Stomach (tissue), 9 donors: ENCODE data around the gene MDH1B. TPM values are rescaled to one million over a fixed set of nuclear protein-coding genes. Genes with fewer than 3 reads are reported as not detected.

Experiments used
- DNase-seq, 2 donors: peaks; one replicate each; pipeline versions ENCODE4 v3.0.0 to v3.0.0-alpha.2; 2013 to 2019
- H3K27ac ChIP-seq, 5 donors: fragments of 200-600 bp in 4 of 5; sonication (generic) in 4 of 5; one replicate each; pipeline ENCODE4 v1.5.1; 2013 to 2019; ENCODE audit warnings: mild to moderate bottlenecking in 1 of 5, moderate library complexity in 1 of 5
- H3K27me3 ChIP-seq, 3 donors: fragments of 200-600 bp; sonication (generic); one replicate each; pipeline ENCODE4 v1.5.1; 2017 to 2019; ENCODE audit warnings: mixed run types in 1 of 3
- H3K36me3 ChIP-seq, 4 donors: fragments of 200-600 bp; sonication (generic); 1 replicate in 3 of 4; 2 replicates in 1 of 4; pipeline ENCODE4 v1.5.1; 2016 to 2019
- H3K4me1 ChIP-seq, 4 donors: fragments of 200-600 bp; sonication (generic); one replicate each; pipeline ENCODE4 v1.5.1; 2016 to 2019
- H3K4me3 ChIP-seq, 4 donors: fragments of 200-600 bp; sonication (generic) in 3 of 4; one replicate each; pipeline ENCODE4 v1.5.1; 2016 to 2019; ENCODE audit warnings: mild to moderate bottlenecking in 1 of 4
- H3K9me3 ChIP-seq, 4 donors: fragments of 200-600 bp; sonication (generic); one replicate each; pipeline ENCODE4 v1.5.1; 2016 to 2019
- EP300 ChIP-seq: sonication (generic); formaldehyde crosslinking; IDR thresholded peaks from one replicate; pipeline ENCODE4 v1.6.1; 2017; ENCODE audit warnings: antibody characterized with exemption
- POLR2A ChIP-seq, 4 donors: fragments of 450-650 bp; IDR thresholded peaks; one replicate each; pipeline ENCODE4 v1.6.1; 2016; ENCODE audit warnings: antibody characterized with exemption in 4 of 4, control low read depth in 2 of 4, mild to moderate bottlenecking in 1 of 4, moderate library complexity in 1 of 4
- POLR2AphosphoS5 ChIP-seq, 3 donors: sonication (generic); formaldehyde crosslinking; IDR thresholded peaks; one replicate each; pipeline ENCODE4 v1.6.1; 2016; ENCODE audit warnings: antibody characterized with exemption in 3 of 3
- WGBS, 5 donors: extraction: QIAGEN DNeasy Blood & Tissue Kit in 3 of 5; methylation state at CpG; one replicate each; pipeline versions ENCODE4 v1.1.5 to v1.1.7; 2013 to 2018; 5-methylcytosine and 5-hydroxymethylcytosine counted together
- intact Hi-C: fragments of 100-400 bp; cut with DNase I; formaldehyde crosslinking; loops from one replicate; pipeline ENCODE4 v1.15.1; 2023; ENCODE audit warnings: low total_unique reads
- polyA plus RNA-seq, 3 donors: library from polyadenylated mRNA; stranded (reverse); fragments of 200-250 nt; gene quantifications; one replicate each; pipeline ENCODE4 v1.2.3, GENCODE V29; 2013
- total RNA-seq, 5 donors: library from RNA; depleted of rRNA; stranded (reverse); fragments of >200 nt; gene quantifications; one replicate each; pipeline versions ENCODE4 v1.1.0 to v1.2.3, GENCODE V29; 2014 to 2016
- TF ChIP-seq, protein P1 (sequence below), 7 experiments: fragments of 450-650 bp in 4 of 7; fragments of 200-600 bp in 3 of 7; sonication (generic) in 3 of 7; IDR thresholded peaks; one replicate each; pipeline ENCODE4 v1.5.1; 2016 to 2019; ENCODE audit warnings: antibody characterized with exemption in 7 of 7, control low read depth in 2 of 7, mild to moderate bottlenecking in 1 of 7
- donor health status: healthy with polysubstance abuse.
- donor health status: Bipolar disorder and iron deficiency.
- donor health status: healthy.

MDH1B gene
- total and polyA plus RNA-seq, 8 donors = 0.31 to 0.92 (median 0.70) TPM; not detected in 2

DNA sequence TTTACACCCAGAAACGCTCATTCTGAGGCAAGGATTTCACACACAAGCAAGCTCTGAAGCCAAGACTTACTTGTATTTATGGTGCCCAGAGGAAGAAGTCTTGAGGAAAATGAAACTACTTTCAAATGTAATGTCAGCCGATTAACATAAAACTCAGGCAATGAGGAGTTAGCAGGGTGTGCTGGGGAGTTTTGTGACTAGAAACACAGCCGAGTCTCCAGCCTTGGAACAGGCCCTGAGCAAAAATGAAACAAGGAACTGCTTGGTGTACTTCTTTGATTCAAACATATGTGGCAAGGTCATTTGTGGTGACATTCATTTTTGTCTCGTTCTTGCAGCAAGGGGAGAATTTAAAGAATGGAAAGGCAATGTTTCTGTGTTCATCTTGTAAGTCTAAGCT lies 51.4 kb downstream of the MDH1B start:
- Histone ChIP-seq H3K4me1 (no peaks in the 10 kb centered on the region), H3K27ac (no peak overlapping the region), H3K9me3 (no peaks in the 10 kb centered on the region), H3K36me3 (no peaks in the 10 kb centered on the region), H3K27me3 (no peaks in the 10 kb centered on the region), H3K4me3 (no peak overlapping the region)
- intact Hi-C loops = no loop called here
- 61 to 74% (median 69%) methylated on average over 4 of the region's 4 CpGs for WGBS, 5 donors
- DNase-seq = peak in 1 of 2 donors; percentile 5
- TF ChIP-seq EP300 (no peak), POLR2A (IDR thresholded peaks at IDR 0.05) (no peak)

DNA sequence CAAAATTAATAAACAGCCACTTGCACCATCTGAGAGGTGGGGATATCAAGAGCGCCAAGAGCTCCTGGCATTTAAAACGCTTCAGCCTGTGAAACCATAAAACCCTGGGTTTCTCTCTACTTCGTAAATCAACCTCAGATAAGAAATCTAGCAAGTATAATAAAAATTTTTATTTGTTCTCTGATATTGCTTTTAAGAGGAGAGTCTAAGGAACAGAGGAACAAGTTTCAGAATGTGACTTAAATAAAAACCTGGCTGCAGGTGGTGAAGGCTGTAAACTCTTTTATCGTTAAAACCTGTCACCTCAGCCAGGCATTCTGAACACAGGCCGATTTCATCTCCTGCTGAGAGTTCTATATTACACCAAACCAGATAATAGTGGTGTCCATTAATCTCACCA lies 56.8 kb downstream of the MDH1B start:
- intact Hi-C loops = no loop called here
- 29 to 51% (median 36%) methylated on average over 5 of the region's 5 CpGs for WGBS, 5 donors
- TF ChIP-seq, protein P1, sequence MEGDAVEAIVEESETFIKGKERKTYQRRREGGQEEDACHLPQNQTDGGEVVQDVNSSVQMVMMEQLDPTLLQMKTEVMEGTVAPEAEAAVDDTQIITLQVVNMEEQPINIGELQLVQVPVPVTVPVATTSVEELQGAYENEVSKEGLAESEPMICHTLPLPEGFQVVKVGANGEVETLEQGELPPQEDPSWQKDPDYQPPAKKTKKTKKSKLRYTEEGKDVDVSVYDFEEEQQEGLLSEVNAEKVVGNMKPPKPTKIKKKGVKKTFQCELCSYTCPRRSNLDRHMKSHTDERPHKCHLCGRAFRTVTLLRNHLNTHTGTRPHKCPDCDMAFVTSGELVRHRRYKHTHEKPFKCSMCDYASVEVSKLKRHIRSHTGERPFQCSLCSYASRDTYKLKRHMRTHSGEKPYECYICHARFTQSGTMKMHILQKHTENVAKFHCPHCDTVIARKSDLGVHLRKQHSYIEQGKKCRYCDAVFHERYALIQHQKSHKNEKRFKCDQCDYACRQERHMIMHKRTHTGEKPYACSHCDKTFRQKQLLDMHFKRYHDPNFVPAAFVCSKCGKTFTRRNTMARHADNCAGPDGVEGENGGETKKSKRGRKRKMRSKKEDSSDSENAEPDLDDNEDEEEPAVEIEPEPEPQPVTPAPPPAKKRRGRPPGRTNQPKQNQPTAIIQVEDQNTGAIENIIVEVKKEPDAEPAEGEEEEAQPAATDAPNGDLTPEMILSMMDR (IDR thresholded peaks at IDR 0.05) = no peak
- TF ChIP-seq POLR2AphosphoS5 (IDR thresholded peaks at IDR 0.05) (no peak), EP300 (no peak), POLR2A (IDR thresholded peaks at IDR 0.05) (no peak)
- no peaks in the 10 kb centered on the region for H3K36me3 ChIP-seq
- H3K4me3 ChIP-seq = no peak overlapping the region
- no peak overlapping the region for H3K27ac ChIP-seq
- H3K9me3 ChIP-seq = no peaks in the 10 kb centered on the region
- no peaks in the 10 kb centered on the region for H3K4me1 ChIP-seq
- no peak for DNase-seq
- H3K27me3 ChIP-seq = no peaks in the 10 kb centered on the region

DNA sequence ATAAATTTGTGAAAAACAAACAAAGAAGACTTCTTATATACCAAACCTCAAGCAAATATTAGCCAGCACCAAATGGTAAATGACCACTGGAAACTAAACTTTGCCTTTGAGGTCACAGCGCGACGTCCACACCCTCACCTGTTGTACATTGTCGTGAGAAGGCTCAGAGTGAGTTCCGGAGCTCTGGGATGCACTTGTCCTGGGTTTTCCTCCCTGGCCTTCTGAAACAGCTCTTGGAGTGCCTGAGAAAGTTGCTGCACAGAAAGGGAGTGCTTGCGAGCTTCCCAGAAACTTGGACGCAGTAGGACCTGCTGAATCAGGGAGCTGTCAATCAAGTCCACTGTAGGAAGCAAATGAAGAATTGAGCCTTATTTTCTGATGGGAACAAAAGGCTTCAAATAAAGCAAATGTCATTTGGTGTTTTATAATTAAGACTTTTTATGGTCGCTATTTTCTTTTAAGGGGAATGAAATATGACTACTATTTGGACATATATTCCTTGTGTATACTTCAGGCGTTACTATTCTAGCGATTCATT lies 57.9 kb downstream of the MDH1B start:
- Histone ChIP-seq H3K4me1 (no peaks in the 10 kb centered on the region), H3K4me3 (no peak overlapping the region), H3K9me3 (no peaks in the 10 kb centered on the region), H3K27ac (no peak overlapping the region), H3K36me3 (no peaks in the 10 kb centered on the region), H3K27me3 (no peaks in the 10 kb centered on the region)
- DNase-seq = no peak
- intact Hi-C loops = no loop called here
- 54 to 72% (median 59%) methylated on average over 10 of the region's 10 CpGs for WGBS, 5 donors
- TF ChIP-seq POLR2A (IDR thresholded peaks at IDR 0.05) (no peak), EP300 (no peak), POLR2AphosphoS5 (IDR thresholded peaks at IDR 0.05) (no peak)
- TF ChIP-seq, protein P1 (IDR thresholded peaks at IDR 0.05) = no peak

DNA sequence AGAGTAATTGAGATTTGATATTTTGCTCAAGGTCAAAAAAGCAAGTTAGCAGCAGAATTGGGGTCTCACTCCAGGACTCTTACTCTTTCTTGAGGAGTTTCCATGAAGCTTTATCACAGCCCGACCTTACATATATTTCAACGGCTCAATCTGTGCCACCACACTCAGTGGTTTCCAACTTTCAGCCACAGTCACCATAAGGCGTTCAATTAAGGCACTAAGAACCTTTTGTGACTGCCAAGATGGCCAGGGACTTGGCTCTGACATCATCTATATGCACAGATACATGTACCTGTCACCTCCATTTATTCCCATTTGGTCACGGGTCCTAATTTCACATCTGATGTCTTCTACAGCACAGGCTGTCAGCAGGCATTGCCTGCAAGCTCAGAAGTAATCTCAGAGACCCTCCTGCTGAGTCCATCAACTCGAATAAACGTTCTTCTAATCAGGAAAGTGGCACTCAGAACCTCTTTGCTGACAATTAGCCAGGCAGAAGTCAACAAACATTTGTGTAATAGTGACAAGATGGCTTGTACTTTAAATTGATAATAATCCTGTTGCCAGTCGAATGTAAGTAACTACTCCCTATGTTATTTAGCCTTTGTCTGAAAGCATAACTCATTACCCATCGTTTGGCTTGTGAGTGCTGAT lies 63.0 kb downstream of the MDH1B start:
- TF ChIP-seq POLR2AphosphoS5 (IDR thresholded peaks at IDR 0.05) = no peak
- TF ChIP-seq POLR2A (IDR thresholded peaks at IDR 0.05) = no peak
- no peak for TF ChIP-seq EP300
- TF ChIP-seq, protein P1 (IDR thresholded peaks at IDR 0.05) = no peak
- intact Hi-C loops = no loop called here
- WGBS, 5 donors = 44 to 61% (median 52%) methylated on average over 8 of the region's 8 CpGs
- no peak overlapping the region for H3K27ac ChIP-seq
- no peak overlapping the region for H3K4me3 ChIP-seq
- peaks cover 0 to 3% (median 0%) of the 10 kb centered on the region in 3 donors for H3K27me3 ChIP-seq
- H3K36me3 ChIP-seq = no peaks in the 10 kb centered on the region
- H3K4me1 ChIP-seq = no peaks in the 10 kb centered on the region
- DNase-seq = no peak
- no peaks in the 10 kb centered on the region for H3K9me3 ChIP-seq

DNA sequence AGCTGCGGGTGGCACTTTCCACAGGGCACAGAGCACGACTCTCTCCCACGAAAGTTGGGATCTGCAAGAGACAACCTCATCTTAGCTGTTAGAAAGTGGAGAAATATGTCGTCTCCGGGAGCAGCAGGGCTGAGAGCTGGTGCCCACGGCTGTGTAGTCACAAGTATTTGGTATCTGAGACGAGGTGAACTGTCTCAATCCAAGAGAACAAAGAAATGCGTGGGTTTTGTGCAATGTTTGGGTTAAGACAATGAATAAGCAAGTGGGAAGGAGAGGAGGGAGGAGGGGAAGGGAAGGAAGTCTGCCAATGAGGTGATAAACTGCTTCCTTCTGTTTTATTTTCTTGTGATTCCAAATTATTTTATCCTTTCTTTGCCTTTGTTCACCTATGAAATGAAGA lies 65.0 kb downstream of the MDH1B start:
- intact Hi-C loops = no loop called here
- no peak for TF ChIP-seq POLR2AphosphoS5 (IDR thresholded peaks at IDR 0.05)
- TF ChIP-seq, protein P1 (IDR thresholded peaks at IDR 0.05) = no peak
- TF ChIP-seq EP300 = no peak
- TF ChIP-seq POLR2A (IDR thresholded peaks at IDR 0.05) = no peak

More for the DNA sequence above, 65.0 kb downstream of the MDH1B start:
- Histone ChIP-seq H3K27ac (no peak overlapping the region), H3K9me3 (no peaks in the 10 kb centered on the region), H3K4me1 (no peaks in the 10 kb centered on the region), H3K27me3 (peaks cover 0 to 3% (median 0%) of the 10 kb centered on the region in 3 donors), H3K36me3 (no peaks in the 10 kb centered on the region), H3K4me3 (no peak overlapping the region)
- DNase-seq = no peak
- WGBS, 5 donors = 38 to 47% (median 45%) methylated on average over 8 of the region's 8 CpGs
